H1 (cell line): ENCODE results near the gene BRIP1. TPM values are rescaled to one million over a fixed set of nuclear protein-coding genes. Genes with fewer than 3 reads are reported as not detected.

ENCODE experiments used
- ATF2 ChIP-seq: IDR thresholded peaks from 2 replicates; pipeline ENCODE4 v1.6.1; 2012; ENCODE audit warnings: low read length, inconsistent platforms
- CHD1 ChIP-seq: IDR thresholded peaks from 2 replicates; pipeline ENCODE4 v1.6.1; 2012; ENCODE audit warnings: low read depth, low read length, improper control_type of control experiment
- FOSL1 ChIP-seq: IDR thresholded peaks from 2 replicates; pipeline ENCODE4 v1.6.1; 2011; ENCODE audit warnings: mild to moderate bottlenecking, low read depth, low read length, moderate library complexity; ENCODE audit not compliant: insufficient read depth
- POLR2A ChIP-seq, 2 experiments: IDR thresholded peaks; 1 replicate in 1 of 2; 2 replicates in 1 of 2; pipeline ENCODE4 v1.6.1; 2011; ENCODE audit warnings: low read depth in 2 of 2, low read length in 2 of 2, mild to moderate bottlenecking in 2 of 2; ENCODE audit errors: control extremely low read depth in 1 of 2
- POLR2AphosphoS5 ChIP-seq: IDR thresholded peaks from 2 replicates; pipeline ENCODE4 v1.6.1; 2011; ENCODE audit warnings: low read depth, low read length
- polyA plus RNA-seq, 7 experiments: library from polyadenylated mRNA; depleted of rRNA in 3 of 7; stranded (reverse) in 5 of 7; unstranded in 2 of 7; fragments of >200 nt in 5 of 7; fragments of 200-250 nt in 2 of 7; gene quantifications; 1 replicate in 5 of 7; 2 replicates in 1 of 7; 4 replicates in 1 of 7; pipeline versions ENCODE4 v1.2.1 to v1.2.3, GENCODE V29; 2011 to 2013; ENCODE audit warnings: missing spikeins in 2 of 7, mixed read lengths in 2 of 7
- total RNA-seq: library from RNA; stranded (reverse); fragmentation: NEBNext Ultra II Directional; extraction: Animal tissue kit (Norgen Biotek cat#: 25700); gene quantifications from 2 replicates; pipeline ENCODE4 v1.2.1, GENCODE V29; 2021

The BRIP1 gene
- total and polyA plus RNA-seq, 2 of the 8 experiments (the other 6 are each of a cell fraction or from before 2014, with no cell fraction given), result 5.8 to 19.2 TPM

GRCh38 chr17:61833536-61834193, 29.7 kb downstream of the BRIP1 start (continued):
- TF ChIP-seq ATF2 (no peak), POLR2AphosphoS5 (no peak), CHD1 (no peak), POLR2A (IDR thresholded peaks at IDR 0.05; ENCODE audit: control extremely low read depth in 1 of 2, low read depth in 2 of 2, low read length in 2 of 2) (no peak), FOSL1 (no peak)
